ENCODE data around the gene SLCO2A1.

- TF ChIP-seq EZH2 (IDR thresholded peaks at IDR 0.05; ENCODE audit: insufficient read depth, poor library complexity, severe bottlenecking): no peak
- TF ChIP-seq EZH2phosphoT487 (IDR thresholded peaks at IDR 0.05; ENCODE audit: insufficient read depth, low read depth): no peak
Observed at GRCh38 chr3:134038071-134038491, 8.4 kb upstream of the SLCO2A1 start.

Measured in GM23248 (cell line).